Small intestine (tissue), 7 donors: ENCODE results near the gene AGAP9. TPM values are rescaled to one million over a fixed set of nuclear protein-coding genes. Genes with fewer than 3 reads are reported as not detected.
"Not testable (repeated sequence)": the region's sequence is repeated elsewhere in the genome, so short reads cannot be mapped to it uniquely, and the experiment has no call there.

Experiments used
- DNase-seq, 2 donors: peaks; one replicate each; pipeline versions ENCODE4 v3.0.0 to v3.0.0-alpha.2; 2013
- FAIRE-seq: peaks from 2 replicates; lab custom pipeline; 2012; peaks lifted over from hg19 to GRCh38; lab: Jason Lieb, UNC
- H3K27ac ChIP-seq, 3 donors: one replicate each; pipeline ENCODE4 v1.5.1; 2013; ENCODE audit warnings: low read length in 2 of 3, mild to moderate bottlenecking in 2 of 3, control low read depth in 1 of 3, inconsistent platforms in 1 of 3, low read depth in 1 of 3, moderate library complexity in 1 of 3
- H3K27me3 ChIP-seq, 3 donors: one replicate each; pipeline ENCODE4 v1.6.1; 2013; ENCODE audit warnings: low read length in 3 of 3, inconsistent platforms in 1 of 3; ENCODE audit not compliant: control insufficient read depth in 3 of 3, insufficient read depth in 3 of 3
- H3K36me3 ChIP-seq, 3 donors: one replicate each; pipeline ENCODE4 v1.6.1; 2013; ENCODE audit warnings: low read length in 3 of 3, inconsistent platforms in 1 of 3, low read depth in 1 of 3, mild to moderate bottlenecking in 1 of 3, moderate library complexity in 1 of 3; ENCODE audit not compliant: control insufficient read depth in 3 of 3, insufficient read depth in 2 of 3
- H3K4me1 ChIP-seq, 3 donors: one replicate each; pipeline ENCODE4 v1.6.1; 2013; ENCODE audit warnings: low read length in 2 of 3, inconsistent platforms in 1 of 3, low read depth in 1 of 3, mild to moderate bottlenecking in 1 of 3, moderate library complexity in 1 of 3; ENCODE audit not compliant: control insufficient read depth in 3 of 3, insufficient read depth in 2 of 3
- H3K4me3 ChIP-seq, 3 donors: one replicate each; pipeline ENCODE4 v1.5.1; 2013; ENCODE audit warnings: low read length in 3 of 3, control low read depth in 1 of 3, inconsistent platforms in 1 of 3, low read depth in 1 of 3, mild to moderate bottlenecking in 1 of 3, moderate library complexity in 1 of 3
- H3K9me3 ChIP-seq, 2 donors: one replicate each; pipeline ENCODE4 v1.6.1; 2013; ENCODE audit warnings: low read depth in 1 of 2, low read length in 1 of 2; ENCODE audit not compliant: control insufficient read depth in 2 of 2, insufficient read depth in 1 of 2
- WGBS, 3 donors: extraction: QIAGEN DNeasy Blood & Tissue Kit; methylation state at CpG; one replicate each; pipeline ENCODE4 v1.1.7; 2013; 5-methylcytosine and 5-hydroxymethylcytosine counted together
- polyA plus RNA-seq, 4 donors: library from polyadenylated mRNA; stranded (reverse) in 3 of 4; unstranded in 1 of 4; fragments of 200-250 nt in 3 of 4; fragments of 120-200 nt in 1 of 4; gene quantifications; one replicate each; pipeline versions ENCODE4 v1.2.1 to v1.2.3, GENCODE V29; 2013
- donor health status: healthy with polysubstance abuse.
- donor health status: control.
- donor health status: control.
- donor health status: Bipolar disorder and iron deficiency.
- donor health status: healthy.

AGAP9 gene
- polyA plus RNA-seq, 4 donors, result 12.3 to 81.2 (median 29.9) TPM

- peak overlapping the region in 1 of 3 donors; percentile 58 for H3K27ac ChIP-seq
- DNase-seq (no peak), FAIRE-seq (no peak)
- no peaks in the 10 kb centered on the region for H3K27me3 ChIP-seq
- H3K9me3 ChIP-seq, result peaks cover 0 to 3% of the 10 kb centered on the region in 2 donors
- no peak overlapping the region for H3K4me3 ChIP-seq
- H3K4me1 ChIP-seq, result peaks cover 0 to 43% (median 0%) of the 10 kb centered on the region in 3 donors
- WGBS, 3 donors, result 69 to 91% (median 89%) methylated on average over 1 of the region's 1 CpG
- H3K36me3 ChIP-seq, result no peaks in the 10 kb centered on the region
Measured at GRCh38 chr10:47457826-47458225, 65.6 kb downstream of the AGAP9 start.

DNA sequence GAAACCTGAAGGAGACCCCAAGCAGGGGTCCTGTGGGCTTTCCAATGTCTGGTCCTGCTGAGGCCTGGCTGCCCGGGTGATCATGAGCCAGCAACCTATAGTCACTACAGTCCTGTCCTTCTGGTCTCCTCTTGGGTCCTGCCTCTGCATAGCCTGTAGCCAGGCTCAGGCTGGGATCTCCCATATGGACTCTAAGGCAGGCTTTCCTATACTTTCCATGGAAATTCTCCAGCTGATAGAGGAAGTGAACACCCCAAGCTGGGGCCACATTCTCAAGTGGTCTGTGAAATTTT lies 66.0 kb downstream of the AGAP9 start:
- Histone ChIP-seq H3K27ac (peak overlapping the region in 1 of 3 donors; percentile 61), H3K4me1 (peaks cover 0 to 46% (median 0%) of the 10 kb centered on the region in 3 donors), H3K27me3 (no peaks in the 10 kb centered on the region), H3K4me3 (no peak overlapping the region), H3K36me3 (no peaks in the 10 kb centered on the region), H3K9me3 (peaks cover 0 to 3% of the 10 kb centered on the region in 2 donors)
- WGBS, 3 donors, result 86 to 100% (median 100%) methylated on average over 1 of the region's 1 CpG
- FAIRE-seq (no peak), DNase-seq (no peak)

- Histone ChIP-seq H3K27ac (peak overlapping the region in 1 of 3 donors; percentile 61), H3K4me1 (peaks cover 0 to 51% (median 0%) of the 10 kb centered on the region in 3 donors), H3K36me3 (no peaks in the 10 kb centered on the region), H3K9me3 (peaks cover 0 to 3% of the 10 kb centered on the region in 2 donors), H3K27me3 (no peaks in the 10 kb centered on the region), H3K4me3 (no peak overlapping the region)
- peak in 1 of 2 donors; percentile 61 for DNase-seq
- 53 to 70% (median 54%) methylated on average over 6 of the region's 6 CpGs for WGBS, 3 donors
- no peak for FAIRE-seq
Measured at GRCh38 chr10:47456794-47457527, 66.5 kb downstream of the AGAP9 start.

- no peaks in the 10 kb centered on the region for H3K36me3 ChIP-seq
- no peaks in the 10 kb centered on the region for H3K27me3 ChIP-seq
- H3K27ac ChIP-seq, result peak overlapping the region in 1 of 3 donors; percentile 61
- DNase-seq, result peak; percentile 20 to 42
- H3K4me1 ChIP-seq, result peaks cover 0 to 57% (median 0%) of the 10 kb centered on the region in 3 donors
- peaks cover 0 to 3% of the 10 kb centered on the region in 2 donors for H3K9me3 ChIP-seq
- H3K4me3 ChIP-seq, result no peak overlapping the region
- FAIRE-seq, result no peak
- 72 to 81% (median 79%) methylated on average over 8 of the region's 8 CpGs for WGBS, 3 donors
Measured at GRCh38 chr10:47456079-47456785, 67.2 kb downstream of the AGAP9 start.

DNA sequence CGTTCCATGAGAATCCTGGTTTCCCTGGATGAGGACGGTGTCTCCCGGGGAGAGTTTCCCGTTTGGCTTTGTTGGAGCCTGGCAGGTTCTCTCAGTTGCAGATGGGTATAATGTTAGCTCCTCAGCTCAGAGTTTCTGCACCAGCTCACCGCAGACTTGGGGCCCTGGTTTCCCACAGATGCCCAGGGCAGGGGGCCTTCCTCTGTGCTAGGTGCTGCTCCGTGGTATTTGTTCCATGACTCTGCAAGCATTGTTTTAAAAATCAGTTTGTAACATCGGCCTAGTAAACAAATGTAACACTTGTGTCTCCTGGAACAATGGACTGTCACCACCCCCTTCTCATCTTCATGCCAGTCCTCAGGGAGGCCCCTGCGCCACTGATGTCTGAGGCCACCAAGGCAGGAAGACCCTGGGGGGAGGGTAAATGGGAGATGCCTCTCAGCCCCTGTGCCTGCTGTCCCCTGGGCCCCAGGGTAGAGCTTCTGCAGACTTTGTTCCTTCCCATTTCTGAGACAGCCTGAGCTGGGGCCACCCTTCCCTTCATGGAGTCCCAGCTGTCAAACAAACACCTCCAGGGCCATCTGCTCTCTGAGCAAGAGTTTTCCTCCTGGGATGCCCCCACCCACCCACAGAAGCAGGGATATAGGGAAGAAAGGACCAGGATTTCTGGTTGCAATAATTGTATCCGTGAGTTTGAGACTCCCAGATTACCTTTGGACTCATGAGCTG lies 67.9 kb downstream of the AGAP9 start:
- DNase-seq, H3K27me3 ChIP-seq, H3K4me3 ChIP-seq, H3K9me3 ChIP-seq, FAIRE-seq, H3K36me3 ChIP-seq: not testable (repeated sequence)
- WGBS, 3 donors, result 66 to 74% (median 66%) methylated on average over 9 of the region's 9 CpGs
- H3K27ac ChIP-seq, result peak overlapping the region in 1 of 3 donors; percentile 61
- H3K4me1 ChIP-seq, result peaks cover 0 to 64% (median 0%) of the 10 kb centered on the region in 3 donors

DNA sequence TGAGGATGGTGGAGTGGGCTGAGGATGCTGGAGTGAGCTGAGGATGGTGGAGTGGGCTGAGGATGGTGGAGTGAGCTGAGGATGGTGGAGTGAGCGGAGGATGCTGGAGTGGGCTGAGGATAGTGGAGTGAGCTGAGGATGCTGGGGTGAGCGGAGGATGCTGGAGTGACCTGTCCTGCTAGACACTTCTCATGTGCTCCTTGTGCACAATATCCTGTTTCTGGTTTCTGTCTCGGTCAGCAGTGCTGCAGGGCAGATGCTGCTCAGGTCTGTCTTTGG lies 68.7 kb downstream of the AGAP9 start:
- WGBS, 3 donors, result 83 to 92% (median 88%) methylated on average over 3 of the region's 3 CpGs
- FAIRE-seq (no peak), DNase-seq (no peak)
- Histone ChIP-seq H3K36me3 (no peaks in the 10 kb centered on the region), H3K9me3 (peaks cover 0 to 3% of the 10 kb centered on the region in 2 donors), H3K4me3 (no peak overlapping the region), H3K27ac (no peak overlapping the region), H3K4me1 (peaks cover 0 to 69% (median 0%) of the 10 kb centered on the region in 3 donors), H3K27me3 (no peaks in the 10 kb centered on the region)

DNA sequence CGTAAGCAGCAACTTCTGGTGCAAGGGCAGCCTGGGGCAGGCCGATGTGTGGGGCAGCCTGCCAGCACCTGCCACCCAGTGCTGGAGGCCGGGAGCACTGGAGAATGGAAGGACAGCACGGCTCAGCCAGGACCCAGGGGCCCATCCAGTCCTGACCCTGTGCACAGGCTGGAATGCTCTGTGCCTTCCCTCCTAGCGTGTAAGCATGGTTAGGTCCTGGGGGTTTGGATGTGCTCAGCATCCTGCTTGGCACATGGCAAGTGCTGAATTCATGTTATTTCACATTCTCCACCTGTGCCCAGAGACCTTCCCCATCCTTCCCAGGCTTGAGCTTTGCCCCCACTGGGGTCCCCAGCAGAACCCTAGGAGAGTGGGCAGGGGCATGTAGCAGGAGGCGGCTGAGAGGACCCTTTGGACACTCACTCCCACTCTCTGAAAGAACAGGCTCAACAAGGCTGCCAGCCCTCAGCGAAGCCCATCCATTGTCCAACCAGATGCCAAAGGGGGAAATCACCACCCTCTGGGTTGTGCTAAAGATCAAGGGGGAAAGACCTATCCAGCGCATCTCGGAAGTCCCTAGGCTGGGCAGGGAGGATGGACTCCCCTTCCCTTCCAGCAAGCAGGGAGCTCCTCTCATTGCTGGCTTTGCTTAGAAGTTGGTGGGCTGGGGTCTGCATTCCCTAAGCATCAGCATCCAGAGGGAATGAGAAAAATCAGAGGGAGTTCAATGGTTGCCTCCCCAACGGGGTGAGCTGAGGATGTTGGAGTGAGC lies 69.2 kb downstream of the AGAP9 start:
- 73 to 84% (median 73%) methylated on average over 10 of the region's 10 CpGs for WGBS, 3 donors
- Histone ChIP-seq H3K27me3 (no peaks in the 10 kb centered on the region), H3K4me3 (no peak overlapping the region), H3K9me3 (peaks cover 0 to 3% of the 10 kb centered on the region in 2 donors), H3K36me3 (no peaks in the 10 kb centered on the region), H3K4me1 (peaks cover 0 to 69% (median 0%) of the 10 kb centered on the region in 3 donors), H3K27ac (no peak overlapping the region)
- FAIRE-seq, result no peak
- no peak for DNase-seq
